Measurements from ENCODE around the gene GNB5.
"Not testable (repeated sequence)": the region's sequence is repeated elsewhere in the genome, so short reads cannot be mapped to it uniquely, and the experiment has no call there.

DNA sequence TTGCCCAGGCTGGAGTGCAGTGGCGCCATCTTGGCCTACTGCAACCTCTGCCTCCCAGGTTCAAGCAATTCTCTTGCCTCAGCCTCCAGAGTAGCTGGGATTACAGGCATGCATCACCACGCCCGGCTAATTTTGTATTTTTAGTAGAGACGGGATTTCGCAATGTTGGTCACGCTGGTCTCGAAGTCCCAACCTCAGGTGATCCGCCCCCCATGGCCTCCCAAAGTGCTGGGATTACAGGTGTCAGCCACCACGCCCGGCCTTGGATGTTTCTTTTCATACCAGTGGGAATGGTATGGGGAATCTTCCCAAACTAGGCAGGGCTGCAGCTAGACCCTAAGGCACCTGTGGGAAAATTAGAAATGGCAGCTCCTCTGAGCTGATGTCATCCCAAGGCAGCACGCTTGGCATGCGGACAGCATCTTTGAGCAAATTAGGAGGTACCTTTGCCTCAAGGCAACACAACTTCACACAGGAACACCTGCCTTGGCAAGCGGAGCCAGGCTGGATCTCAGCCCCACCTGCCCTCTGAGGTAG, 47.9 kb upstream of the GNB5 start:
- not testable (repeated sequence) for TF ChIP-seq POLR2AphosphoS5 (IDR thresholded peaks at IDR 0.05; ENCODE audit: low read depth); CTCF (IDR thresholded peaks at IDR 0.05; ENCODE audit: insufficient read depth, low read length); GABPA (IDR thresholded peaks at IDR 0.05; ENCODE audit: low read depth); SPI1 (IDR thresholded peaks at IDR 0.05; ENCODE audit: borderline replicate concordance, low read depth)
- TF ChIP-seq, protein P1, sequence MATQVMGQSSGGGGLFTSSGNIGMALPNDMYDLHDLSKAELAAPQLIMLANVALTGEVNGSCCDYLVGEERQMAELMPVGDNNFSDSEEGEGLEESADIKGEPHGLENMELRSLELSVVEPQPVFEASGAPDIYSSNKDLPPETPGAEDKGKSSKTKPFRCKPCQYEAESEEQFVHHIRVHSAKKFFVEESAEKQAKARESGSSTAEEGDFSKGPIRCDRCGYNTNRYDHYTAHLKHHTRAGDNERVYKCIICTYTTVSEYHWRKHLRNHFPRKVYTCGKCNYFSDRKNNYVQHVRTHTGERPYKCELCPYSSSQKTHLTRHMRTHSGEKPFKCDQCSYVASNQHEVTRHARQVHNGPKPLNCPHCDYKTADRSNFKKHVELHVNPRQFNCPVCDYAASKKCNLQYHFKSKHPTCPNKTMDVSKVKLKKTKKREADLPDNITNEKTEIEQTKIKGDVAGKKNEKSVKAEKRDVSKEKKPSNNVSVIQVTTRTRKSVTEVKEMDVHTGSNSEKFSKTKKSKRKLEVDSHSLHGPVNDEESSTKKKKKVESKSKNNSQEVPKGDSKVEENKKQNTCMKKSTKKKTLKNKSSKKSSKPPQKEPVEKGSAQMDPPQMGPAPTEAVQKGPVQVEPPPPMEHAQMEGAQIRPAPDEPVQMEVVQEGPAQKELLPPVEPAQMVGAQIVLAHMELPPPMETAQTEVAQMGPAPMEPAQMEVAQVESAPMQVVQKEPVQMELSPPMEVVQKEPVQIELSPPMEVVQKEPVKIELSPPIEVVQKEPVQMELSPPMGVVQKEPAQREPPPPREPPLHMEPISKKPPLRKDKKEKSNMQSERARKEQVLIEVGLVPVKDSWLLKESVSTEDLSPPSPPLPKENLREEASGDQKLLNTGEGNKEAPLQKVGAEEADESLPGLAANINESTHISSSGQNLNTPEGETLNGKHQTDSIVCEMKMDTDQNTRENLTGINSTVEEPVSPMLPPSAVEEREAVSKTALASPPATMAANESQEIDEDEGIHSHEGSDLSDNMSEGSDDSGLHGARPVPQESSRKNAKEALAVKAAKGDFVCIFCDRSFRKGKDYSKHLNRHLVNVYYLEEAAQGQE (IDR thresholded peaks at IDR 0.05; ENCODE audit: insufficient replicate concordance, low read depth), result not testable (repeated sequence)

Measured in HL-60 (cell line).